Measurements from ENCODE around the gene MAML2. TPM values are rescaled to one million over a fixed set of nuclear protein-coding genes. Genes with fewer than 3 reads are reported as not detected.

The MAML2 gene
- total and polyA plus RNA-seq, 2 experiments from 2014 or later: 1.1 to 8.2 TPM

DNA sequence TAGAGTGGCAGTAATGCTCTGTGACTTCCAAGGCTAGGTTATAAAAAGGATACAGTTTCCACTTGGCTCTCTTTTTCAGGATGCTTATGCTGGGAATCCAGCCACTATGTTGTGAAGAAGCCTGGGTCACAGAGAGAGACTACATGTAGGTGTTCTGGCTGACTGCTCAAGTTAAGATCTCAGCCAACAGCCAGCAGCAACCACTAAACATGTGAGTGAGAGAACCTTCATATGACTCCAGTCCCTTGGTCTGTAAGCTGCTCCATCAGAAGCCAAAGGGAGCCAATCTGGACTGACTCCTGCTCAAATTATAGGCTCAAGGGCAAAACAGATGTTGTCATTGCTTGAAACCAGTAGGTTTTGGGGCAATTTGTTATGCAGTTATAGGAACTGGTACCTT is 162.7 kb downstream of the MAML2 start:
- H3K4me1 ChIP-seq (ENCODE audit: low read depth): peaks cover 2% of the 10 kb centered on the region
- TF ChIP-seq, protein P1, sequence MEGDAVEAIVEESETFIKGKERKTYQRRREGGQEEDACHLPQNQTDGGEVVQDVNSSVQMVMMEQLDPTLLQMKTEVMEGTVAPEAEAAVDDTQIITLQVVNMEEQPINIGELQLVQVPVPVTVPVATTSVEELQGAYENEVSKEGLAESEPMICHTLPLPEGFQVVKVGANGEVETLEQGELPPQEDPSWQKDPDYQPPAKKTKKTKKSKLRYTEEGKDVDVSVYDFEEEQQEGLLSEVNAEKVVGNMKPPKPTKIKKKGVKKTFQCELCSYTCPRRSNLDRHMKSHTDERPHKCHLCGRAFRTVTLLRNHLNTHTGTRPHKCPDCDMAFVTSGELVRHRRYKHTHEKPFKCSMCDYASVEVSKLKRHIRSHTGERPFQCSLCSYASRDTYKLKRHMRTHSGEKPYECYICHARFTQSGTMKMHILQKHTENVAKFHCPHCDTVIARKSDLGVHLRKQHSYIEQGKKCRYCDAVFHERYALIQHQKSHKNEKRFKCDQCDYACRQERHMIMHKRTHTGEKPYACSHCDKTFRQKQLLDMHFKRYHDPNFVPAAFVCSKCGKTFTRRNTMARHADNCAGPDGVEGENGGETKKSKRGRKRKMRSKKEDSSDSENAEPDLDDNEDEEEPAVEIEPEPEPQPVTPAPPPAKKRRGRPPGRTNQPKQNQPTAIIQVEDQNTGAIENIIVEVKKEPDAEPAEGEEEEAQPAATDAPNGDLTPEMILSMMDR (IDR thresholded peaks at IDR 0.05; ENCODE audit: low read depth, low read length): no peak

DNA sequence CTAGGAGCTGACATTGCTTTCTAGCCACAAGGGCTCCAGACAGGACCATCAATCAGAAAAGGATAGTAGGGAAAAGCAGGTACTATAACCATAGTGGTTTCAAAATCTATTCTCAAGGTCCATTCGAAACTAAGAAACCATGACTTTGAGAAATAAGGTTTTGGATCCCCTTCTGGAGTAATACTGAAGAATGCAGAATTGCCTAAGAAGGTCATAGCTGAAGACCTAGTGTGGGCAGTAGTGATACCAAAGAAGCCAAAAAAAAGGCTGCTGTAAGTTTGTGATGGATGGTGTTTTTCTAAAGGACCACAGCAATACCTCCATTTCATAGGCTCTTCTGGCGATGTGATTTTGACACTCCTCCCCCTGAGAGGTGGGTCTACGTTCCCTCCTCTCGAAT is 163.1 kb downstream of the MAML2 start:
- no peaks in the 10 kb centered on the region for H3K9me3 ChIP-seq (ENCODE audit: low read depth)
- DNase-seq (ENCODE audit: low read depth in 1 of 2, low spot score in 1 of 2): no peak
- no peak overlapping the region for H3K4me3 ChIP-seq
- H3K27me3 ChIP-seq: no peaks in the 10 kb centered on the region
- no peak overlapping the region for H3K27ac ChIP-seq
- TF ChIP-seq, protein P1 (IDR thresholded peaks at IDR 0.05; ENCODE audit: low read depth, low read length): no peak
- peaks cover 2% of the 10 kb centered on the region for H3K4me1 ChIP-seq (ENCODE audit: low read depth)
- no peaks in the 10 kb centered on the region for H3K36me3 ChIP-seq

More for the DNA sequence above, 162.7 kb downstream of the MAML2 start:
- Histone ChIP-seq H3K27ac (no peak overlapping the region), H3K27me3 (no peaks in the 10 kb centered on the region), H3K4me3 (no peak overlapping the region), H3K9me3 (ENCODE audit: low read depth) (no peaks in the 10 kb centered on the region), H3K36me3 (no peaks in the 10 kb centered on the region)
- no peak for DNase-seq (ENCODE audit: low read depth in 1 of 2, low spot score in 1 of 2)

DNA sequence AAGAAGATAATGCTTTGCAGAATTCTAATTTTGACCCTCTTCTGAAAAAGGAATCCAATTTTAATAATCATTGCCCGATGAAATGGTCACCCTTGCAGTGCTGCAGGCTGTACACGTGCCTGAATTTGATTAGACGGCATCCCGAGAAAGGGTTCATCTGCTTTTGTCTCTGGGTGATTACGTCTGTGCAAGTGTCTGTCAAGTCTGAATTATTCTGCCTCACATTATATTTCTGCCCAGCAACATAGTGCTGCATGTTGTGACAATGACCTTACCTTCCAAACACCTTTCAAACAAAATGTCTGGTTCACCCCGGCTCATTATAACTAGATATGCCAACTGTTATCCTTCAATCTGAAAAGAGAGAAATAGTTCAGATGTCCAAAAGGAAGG is 164.1 kb downstream of the MAML2 start:
- no peaks in the 10 kb centered on the region for H3K36me3 ChIP-seq
- H3K27me3 ChIP-seq: no peaks in the 10 kb centered on the region
- DNase-seq (ENCODE audit: low read depth in 1 of 2, low spot score in 1 of 2): no peak
- TF ChIP-seq, protein P1 (IDR thresholded peaks at IDR 0.05; ENCODE audit: low read depth, low read length): no peak
- H3K4me1 ChIP-seq (ENCODE audit: low read depth): peaks cover 2% of the 10 kb centered on the region
- H3K27ac ChIP-seq: no peak overlapping the region
- no peaks in the 10 kb centered on the region for H3K9me3 ChIP-seq (ENCODE audit: low read depth)
- H3K4me3 ChIP-seq: no peak overlapping the region

DNA sequence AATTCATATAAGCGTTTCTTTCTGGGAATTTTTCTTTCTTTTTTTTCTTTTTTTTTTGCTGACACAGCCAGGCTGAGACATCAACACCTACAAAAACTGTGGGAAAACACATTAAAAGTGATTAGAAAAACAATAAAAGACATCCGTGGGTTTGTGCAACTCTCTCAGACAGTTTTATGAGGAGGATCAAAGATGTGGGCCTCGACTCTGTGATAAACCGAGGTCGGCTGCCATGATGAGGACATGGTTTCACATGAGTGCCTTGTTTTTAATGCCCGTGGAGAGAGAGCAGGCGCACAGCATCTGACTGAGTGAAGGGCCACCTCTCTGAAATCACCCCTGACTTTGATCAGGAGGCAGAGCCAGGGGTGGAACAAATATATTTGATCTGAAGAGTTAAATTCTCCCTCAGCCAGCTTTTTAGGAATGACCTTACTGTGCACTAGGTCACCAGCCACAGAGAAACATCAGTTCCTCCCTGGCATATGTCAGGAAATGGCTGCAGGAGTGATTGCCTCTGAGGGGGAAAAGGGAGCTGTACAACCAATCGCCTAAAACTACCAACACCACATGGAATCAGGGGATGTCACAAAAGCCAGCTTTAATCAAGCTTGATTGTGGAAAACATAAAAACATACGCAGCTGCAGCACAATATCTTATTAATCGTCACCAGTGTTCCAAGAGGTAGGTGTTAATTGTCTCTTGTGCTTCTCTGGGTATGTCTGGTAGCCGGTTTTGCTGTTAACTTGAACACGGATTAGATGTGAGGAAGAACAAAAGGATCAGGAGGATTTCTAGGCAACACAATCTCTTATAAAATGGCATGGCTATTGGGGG is 164.7 kb downstream of the MAML2 start:
- Histone ChIP-seq H3K36me3 (no peaks in the 10 kb centered on the region), H3K9me3 (ENCODE audit: low read depth) (no peaks in the 10 kb centered on the region), H3K27ac (no peak overlapping the region), H3K4me3 (no peak overlapping the region), H3K4me1 (ENCODE audit: low read depth) (peaks cover 2% of the 10 kb centered on the region), H3K27me3 (no peaks in the 10 kb centered on the region)
- TF ChIP-seq, protein P1 (IDR thresholded peaks at IDR 0.05; ENCODE audit: low read depth, low read length): no peak
- no peak for DNase-seq (ENCODE audit: low read depth in 1 of 2, low spot score in 1 of 2)

DNA sequence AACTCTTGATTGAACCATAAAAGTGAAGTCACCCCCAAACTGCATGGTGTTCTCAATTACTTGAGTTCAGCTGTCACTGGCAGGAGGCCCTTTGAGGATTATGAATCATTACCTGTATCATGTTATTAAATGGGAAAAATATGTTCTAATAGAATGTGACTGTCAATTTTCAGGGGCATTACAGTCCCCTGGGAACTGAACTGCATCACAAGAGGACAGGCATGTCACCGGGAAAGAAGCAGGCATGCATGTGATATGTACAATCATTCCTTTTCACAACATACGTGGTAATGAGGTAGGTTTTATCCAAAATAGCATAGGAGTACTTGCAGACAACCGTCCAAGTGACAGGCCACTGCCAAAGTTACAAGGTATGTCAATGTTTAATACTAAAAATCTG is 165.8 kb downstream of the MAML2 start:
- TF ChIP-seq, protein P1 (IDR thresholded peaks at IDR 0.05; ENCODE audit: low read depth, low read length): no peak
- DNase-seq (ENCODE audit: low read depth in 1 of 2, low spot score in 1 of 2): no peak
- H3K36me3 ChIP-seq: no peaks in the 10 kb centered on the region
- no peak overlapping the region for H3K4me3 ChIP-seq
- H3K9me3 ChIP-seq (ENCODE audit: low read depth): no peaks in the 10 kb centered on the region
- peaks cover 2% of the 10 kb centered on the region for H3K4me1 ChIP-seq (ENCODE audit: low read depth)
- H3K27me3 ChIP-seq: no peaks in the 10 kb centered on the region
- H3K27ac ChIP-seq: no peak overlapping the region
